GM12878 (cell line): ENCODE results near the gene MCM3AP. TPM values are rescaled to one million over a fixed set of nuclear protein-coding genes. Genes with fewer than 3 reads are reported as not detected.

Experiments used
- BRCA1 ChIP-seq: IDR thresholded peaks from 2 replicates; pipeline ENCODE4 v1.6.1; 2011; ENCODE audit warnings: low read depth, low read length, improper control_type of control experiment
- CREM ChIP-seq: IDR thresholded peaks from 2 replicates; pipeline ENCODE4 v1.6.1; 2014; ENCODE audit warnings: antibody characterized with exemption, low read depth
- EP300 ChIP-seq, 2 experiments: fragments of 150-350 bp in 1 of 2; IDR thresholded peaks; 2 replicates each; pipeline ENCODE4 v1.6.1; 2011 to 2012; ENCODE audit warnings: low read depth in 2 of 2, low read length in 2 of 2, borderline replicate concordance in 1 of 2, improper control_type of control experiment in 1 of 2, inconsistent platforms in 1 of 2; ENCODE audit not compliant: control insufficient read depth in 1 of 2
- FOXK2 ChIP-seq: fragments of 450-650 bp; IDR thresholded peaks from 2 replicates; pipeline ENCODE4 v1.6.1; 2017; ENCODE audit warnings: mild to moderate bottlenecking, moderate library complexity
- IKZF1 ChIP-seq: fragments of 450-650 bp; conservative IDR thresholded peaks from 2 replicates; pipeline ENCODE4 v1.6.1; 2017; ENCODE audit warnings: antibody characterized with exemption, mild to moderate bottlenecking
- IRF3 ChIP-seq: fragments of 450-650 bp; IDR thresholded peaks from 2 replicates; pipeline ENCODE4 v1.6.1; 2014; ENCODE audit warnings: mild to moderate bottlenecking
- JUND ChIP-seq: IDR thresholded peaks from 2 replicates; pipeline ENCODE4 v1.6.1; 2012; ENCODE audit warnings: low read depth, mild to moderate bottlenecking, low read length, improper control_type of control experiment, moderate library complexity
- MLLT1 ChIP-seq: fragments of 450-650 bp; IDR thresholded peaks from 2 replicates; pipeline ENCODE4 v1.6.1; 2016; ENCODE audit warnings: mild to moderate bottlenecking
- NR2C1 ChIP-seq: fragments of 450-650 bp; IDR thresholded peaks from 2 replicates; pipeline ENCODE4 v1.6.1; 2017; ENCODE audit warnings: antibody characterized with exemption, mild to moderate bottlenecking, moderate library complexity
- PBX3 ChIP-seq: IDR thresholded peaks from 2 replicates; pipeline ENCODE4 v1.6.1; 2011; ENCODE audit warnings: mild to moderate bottlenecking, low read depth, low read length, moderate library complexity; ENCODE audit not compliant: insufficient replicate concordance
- POLR2AphosphoS5 ChIP-seq: IDR thresholded peaks from 2 replicates; pipeline ENCODE4 v1.6.1; 2011; ENCODE audit warnings: mild to moderate bottlenecking, low read length, inconsistent platforms
- RBBP5 ChIP-seq: fragments of 200-600 bp; sonication (generic); conservative IDR thresholded peaks from 2 replicates; pipeline ENCODE4 v1.6.1; 2016
- SIN3A ChIP-seq: IDR thresholded peaks from 2 replicates; pipeline ENCODE4 v1.6.1; 2012; ENCODE audit warnings: low read depth, low read length, improper control_type of control experiment
- SMAD5 ChIP-seq: IDR thresholded peaks from 2 replicates; pipeline ENCODE4 v1.6.1; 2016; ENCODE audit warnings: antibody characterized with exemption, low read depth
- SP1 ChIP-seq: IDR thresholded peaks from one replicate; pipeline ENCODE4 v1.6.1; 2011; ENCODE audit warnings: low read depth, low read length
- SPI1 ChIP-seq: IDR thresholded peaks from 2 replicates; pipeline ENCODE4 v1.6.1; 2011; ENCODE audit warnings: low read depth, mild to moderate bottlenecking, low read length, moderate library complexity, borderline replicate concordance; ENCODE audit not compliant: insufficient read depth
- STAT3 ChIP-seq: IDR thresholded peaks from 2 replicates; pipeline ENCODE4 v1.6.1; 2011; ENCODE audit warnings: low read depth, low read length, improper control_type of control experiment
- TAF1 ChIP-seq: IDR thresholded peaks from 2 replicates; pipeline ENCODE4 v1.6.1; 2011; ENCODE audit warnings: mild to moderate bottlenecking, low read depth, low read length, borderline replicate concordance
- TBL1XR1 ChIP-seq: IDR thresholded peaks from 2 replicates; pipeline ENCODE4 v1.6.1; 2012; ENCODE audit warnings: low read depth, low read length, improper control_type of control experiment
- TCF7 ChIP-seq: IDR thresholded peaks from 2 replicates; pipeline ENCODE4 v1.6.1; 2014; ENCODE audit warnings: antibody characterized with exemption, borderline replicate concordance
- ZBTB11 ChIP-seq: fragments of 450-650 bp; formaldehyde crosslinking; IDR thresholded peaks from 2 replicates; pipeline ENCODE4 v1.5.0; 2022; ENCODE audit warnings: mild to moderate bottlenecking, missing genetic modification characterization
- polyA plus RNA-seq, 11 experiments: library from polyadenylated mRNA; depleted of rRNA in 4 of 11; unstranded in 6 of 11; stranded (reverse) in 5 of 11; fragments of >200 nt; fragmentation: Nextera tagmentation in 4 of 11; fragmentation: Illumina TruSeq in 1 of 11; extraction: Ambion mirVana in 4 of 11; extraction: Trizol in 1 of 11; gene quantifications; 1 replicate in 1 of 11; 2 replicates in 10 of 11; pipeline versions ENCODE4 v1.2.1 to v1.2.3, GENCODE V29; 2011 to 2016; ENCODE audit warnings: inconsistent platforms in 2 of 11, missing spikeins in 2 of 11, low read depth in 1 of 11
- total RNA-seq, 4 experiments: library from RNA; depleted of rRNA in 3 of 4; stranded (reverse); fragments of >200 nt in 3 of 4; fragmentation: Illumina TruSeq in 1 of 4; extraction: Trizol in 1 of 4; gene quantifications; 2 replicates each; pipeline versions ENCODE4 v1.2.1 to v1.2.3, GENCODE V29; 2013 to 2021

MCM3AP gene
- total and polyA plus RNA-seq, 10 of the 15 experiments (the other 5 are each of a cell fraction or from before 2014, with no cell fraction given) = 6.1 to 95.7 (median 47.0) TPM

- TF ChIP-seq EP300 (IDR thresholded peaks at IDR 0.05; ENCODE audit: borderline replicate concordance in 1 of 2, control insufficient read depth in 1 of 2, low read depth in 2 of 2, low read length in 2 of 2) (no peak), MLLT1 (0 out of 2 replicates have a peak, but pooled peaks have one; percentile 36), SMAD5 (peak; percentile 30; the same call in 1 of the 2 replicates), RBBP5 (peak; percentile 84; the same call in 1 of the 2 replicates), IRF3 (peak; percentile 85), SIN3A (peak; percentile 49), CREM (peak; percentile 29), STAT3 (no peak), JUND (no peak), POLR2AphosphoS5 (no peak), FOXK2 (peak; percentile 80), PBX3 (peak; percentile 65), SPI1 (no peak), IKZF1 (peak; percentile 30; the same call in 1 of the 2 replicates), TAF1 (peak; percentile 76), TCF7 (no peak), TBL1XR1 (no peak), ZBTB11 (CRISPR knock-in tag) (no peak), SP1 (peak; percentile 94), NR2C1 (no peak), BRCA1 (no peak)
Observed at GRCh38 chr21:46323710-46324389, 38.4 kb upstream of the MCM3AP start, which contains the start of the genes C21orf58 and PCNT (continued).
